ENCODE results near the gene ARHGDIB. TPM values are rescaled to one million over a fixed set of nuclear protein-coding genes. Genes with fewer than 3 reads are reported as not detected.

Gene ARHGDIB
- total RNA-seq, 1 donor from 2014 or later: 23.0 TPM

DNA sequence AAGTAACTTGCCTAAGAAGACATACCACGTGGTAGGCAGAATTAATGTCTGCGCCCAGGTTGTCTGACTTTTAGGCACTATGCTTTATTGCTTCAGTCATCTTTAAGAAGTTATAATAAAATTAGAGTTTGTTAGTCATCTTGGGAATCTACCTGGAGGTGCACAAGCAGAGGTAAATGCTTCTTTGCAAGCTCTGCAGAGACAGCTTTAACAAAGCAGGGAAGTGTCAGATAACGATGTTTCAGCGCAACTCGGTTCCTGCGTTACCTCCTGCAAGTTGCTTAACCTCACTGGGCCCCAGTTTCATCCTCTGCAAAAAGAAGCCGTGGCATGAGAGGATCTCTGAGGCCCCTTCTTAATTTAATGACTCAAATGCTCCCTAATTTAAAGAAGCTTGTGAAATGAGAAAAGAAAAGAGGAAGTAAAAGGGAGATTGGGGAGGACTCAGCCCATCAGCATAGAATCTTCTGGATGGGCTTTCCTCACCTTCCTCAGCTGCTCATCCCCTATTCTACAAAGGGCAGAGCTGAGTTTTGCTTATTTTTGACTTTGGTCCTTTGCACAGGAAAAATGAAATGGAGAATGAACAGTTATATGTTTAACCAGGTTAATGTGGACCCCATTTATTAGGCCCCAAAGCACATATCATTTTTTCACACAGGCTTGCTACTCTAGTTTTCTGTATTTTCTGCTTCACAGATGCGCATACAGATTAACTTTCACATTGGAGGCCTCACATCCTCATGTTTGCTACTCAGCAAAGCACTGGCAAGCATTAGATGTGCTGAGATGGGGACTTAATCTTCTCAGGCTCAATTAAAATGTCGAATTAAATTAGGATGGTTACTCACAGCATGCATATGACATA lies 5.1 kb downstream of the ARHGDIB start:
- DNase-seq: no peak

DNA sequence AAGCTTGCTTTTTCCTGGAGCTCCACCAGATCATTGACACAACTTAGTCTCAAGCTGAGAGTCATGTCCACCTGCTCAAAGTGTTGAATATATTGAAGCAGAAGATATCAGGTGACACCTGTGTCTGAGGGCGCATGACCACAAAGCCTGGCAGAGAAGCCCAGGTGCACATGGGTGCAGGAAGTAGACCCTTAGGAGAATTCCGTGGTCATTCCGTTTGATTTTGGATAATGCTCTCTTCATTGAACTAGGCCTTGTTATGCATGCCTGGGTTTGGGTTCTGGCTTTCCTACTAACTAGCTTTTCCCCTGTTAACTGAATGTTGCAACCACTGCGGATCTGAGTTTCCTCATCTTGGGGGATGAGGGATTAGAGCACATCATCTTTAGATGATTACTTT lies 7.1 kb downstream of the ARHGDIB start:
- no peak for DNase-seq

DNA sequence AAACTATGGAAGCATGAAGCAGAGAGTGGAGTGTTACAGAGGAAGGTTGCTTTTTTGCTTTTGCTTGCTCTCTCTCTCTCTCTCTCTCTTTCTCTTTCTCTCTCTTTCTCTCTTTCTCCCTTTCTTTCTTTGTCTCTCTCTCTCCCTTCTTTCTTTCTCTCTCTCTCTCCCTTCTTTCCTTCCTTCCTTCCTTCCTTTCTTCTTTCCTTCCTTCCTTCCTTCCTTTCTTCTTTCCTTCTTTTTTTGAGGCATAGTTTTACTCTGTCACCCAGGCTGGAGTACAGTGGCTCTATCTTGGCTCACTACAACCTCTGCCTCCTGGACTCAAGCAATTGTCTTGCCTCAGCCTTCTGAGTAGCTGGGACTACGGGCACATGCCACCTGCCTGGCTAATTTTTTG lies 7.6 kb downstream of the ARHGDIB start:
- no peak for DNase-seq

DNA sequence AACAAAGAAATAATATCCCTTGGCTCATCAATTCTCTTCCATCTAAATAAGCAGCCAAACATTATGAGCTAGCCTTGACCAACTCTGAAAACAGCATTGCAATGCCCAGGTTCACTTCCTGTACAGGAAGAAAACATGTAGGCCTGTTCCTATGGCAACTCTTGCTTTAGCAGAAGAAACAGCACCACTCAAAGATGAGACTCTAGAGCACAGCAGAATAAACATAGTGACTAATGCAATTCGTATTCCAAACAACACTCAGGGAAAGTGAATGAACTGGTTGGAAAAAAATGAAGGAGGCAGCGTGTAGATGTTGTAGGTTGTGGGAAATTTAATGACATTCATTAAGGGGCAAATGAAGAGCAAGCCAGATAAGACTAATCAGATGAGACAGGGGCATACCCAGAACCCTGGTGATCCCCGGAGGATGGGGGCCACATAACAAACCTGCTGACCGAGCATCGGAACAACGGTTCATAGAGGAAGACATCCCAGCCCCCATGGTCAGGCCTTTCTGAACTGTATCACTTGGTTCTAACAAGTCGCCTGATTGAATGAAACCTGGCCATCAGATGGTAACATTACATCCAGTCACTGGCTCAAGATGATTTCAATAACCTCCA lies 9.0 kb downstream of the ARHGDIB start:
- DNase-seq: peak; percentile 55

DNA sequence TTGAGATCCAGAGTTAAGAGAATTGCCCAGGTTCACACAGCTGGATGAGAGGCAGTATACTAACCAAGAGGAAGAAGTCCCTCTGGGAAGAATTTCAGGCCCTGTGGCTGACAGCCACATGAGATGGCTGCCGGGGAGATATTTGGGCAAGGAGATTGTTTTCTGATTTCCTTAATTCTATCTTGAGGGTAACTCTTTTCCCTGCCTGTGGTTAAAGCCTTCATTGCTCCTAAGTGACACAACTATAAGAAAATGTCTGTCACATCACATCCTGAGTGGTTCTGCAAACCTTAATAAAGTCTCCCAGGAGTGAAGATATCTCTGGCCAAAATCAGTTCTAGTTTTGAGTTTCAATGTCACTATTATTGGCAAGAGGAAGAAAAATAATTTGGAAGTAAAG lies 9.6 kb downstream of the ARHGDIB start:
- DNase-seq: no peak

GRCh38 chr12:14950982-14951746 lies 10.2 kb downstream of the ARHGDIB start:
- no peak for DNase-seq

DNA sequence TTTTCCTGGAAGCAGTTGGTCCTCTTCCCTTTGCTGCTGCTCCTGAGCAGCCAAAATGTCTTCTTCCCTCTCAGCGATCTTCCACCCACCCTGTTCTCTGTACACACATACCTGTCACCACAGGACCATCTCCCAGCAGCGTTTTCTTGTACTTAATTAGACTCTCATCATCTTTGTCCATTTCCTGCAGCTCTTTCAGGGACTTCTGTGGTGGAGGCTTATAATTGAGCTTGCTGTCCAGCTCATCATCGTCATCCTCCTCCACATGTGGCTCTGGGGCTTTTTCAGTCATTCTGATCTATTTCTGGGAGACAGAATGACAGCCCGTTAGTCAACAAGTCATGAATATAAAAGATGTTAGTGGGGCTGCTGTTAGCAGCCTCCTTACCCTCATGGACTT lies 11.0 kb downstream of the ARHGDIB start:
- DNase-seq: no peak

DNA sequence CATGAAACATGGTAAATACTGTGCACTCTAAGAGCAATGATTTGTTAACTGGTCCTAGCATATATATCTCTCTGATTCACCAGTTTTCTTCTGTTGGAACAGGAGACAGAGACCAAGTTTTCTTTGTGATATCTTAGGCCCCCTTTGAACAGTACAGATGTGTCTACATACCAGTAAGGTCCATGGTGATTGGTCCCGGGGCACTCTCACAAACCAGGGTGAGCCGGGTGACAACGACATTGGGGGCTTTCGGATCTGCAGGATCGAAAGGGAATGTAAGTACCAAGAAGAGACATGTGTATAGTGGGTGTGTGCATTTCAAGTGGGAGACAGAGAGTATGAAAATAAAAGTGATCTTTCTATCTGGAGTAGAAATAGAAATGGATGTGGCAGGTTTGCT lies 11.8 kb downstream of the ARHGDIB start:
- no peak for DNase-seq

DNA sequence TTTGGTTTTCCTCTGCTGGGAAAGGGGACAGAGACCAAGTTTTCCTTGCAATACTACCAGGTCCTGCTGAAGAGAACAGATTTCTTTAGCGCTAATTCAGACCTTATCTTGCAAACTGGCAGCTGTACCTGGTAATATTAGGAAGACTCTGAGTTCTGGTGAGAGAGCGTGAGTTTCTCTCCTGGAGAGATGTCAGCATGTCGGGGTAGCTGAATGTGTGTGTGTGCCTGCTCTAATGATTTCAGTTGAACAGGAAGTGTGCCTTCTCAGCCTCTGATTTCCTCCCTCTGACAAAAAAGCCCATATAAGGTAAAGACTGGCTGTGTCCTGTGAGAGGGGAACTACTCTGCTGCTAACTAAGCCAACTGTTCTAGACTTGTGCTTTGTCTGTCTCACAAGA lies 12.7 kb downstream of the ARHGDIB start:
- DNase-seq: peak; percentile 67

DNA sequence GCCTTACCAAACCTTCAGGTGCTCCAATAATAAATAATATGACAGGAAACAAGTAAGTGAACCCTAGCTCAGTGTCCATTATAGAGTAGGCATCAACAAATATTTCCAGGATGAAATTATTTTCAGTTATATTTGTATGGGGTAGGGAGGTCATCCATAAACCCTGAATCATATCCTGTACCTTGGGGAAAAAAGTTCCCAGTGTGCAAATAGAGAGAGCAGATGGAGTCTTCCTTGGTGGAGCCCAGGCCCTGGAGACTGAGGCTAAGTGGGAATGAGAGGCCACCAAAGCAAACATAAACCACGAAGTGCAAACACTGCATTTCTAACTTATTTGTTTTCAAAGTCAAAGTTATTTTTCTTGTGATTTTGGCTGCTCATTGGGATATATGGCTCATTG lies 14.5 kb downstream of the ARHGDIB start:
- DNase-seq: no peak

DNA sequence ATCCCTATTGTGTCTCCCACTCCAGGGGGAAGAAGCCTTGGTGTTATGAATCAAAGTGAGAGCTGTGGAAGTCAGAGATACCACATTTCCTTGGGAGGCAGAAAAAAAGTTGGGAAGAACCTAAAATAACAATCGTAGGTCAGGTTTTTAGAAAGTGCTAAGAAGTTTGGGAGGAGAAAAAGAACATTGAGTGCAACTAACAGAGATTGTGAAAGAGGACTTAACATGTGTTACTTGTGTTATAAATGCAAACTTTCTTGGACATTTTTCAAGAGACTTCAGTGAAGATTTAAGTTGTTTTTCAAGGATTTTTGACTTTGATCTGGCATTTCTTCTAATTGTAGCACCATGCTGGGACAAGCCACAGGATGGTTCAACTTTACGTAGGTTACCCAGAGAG lies 15.2 kb downstream of the ARHGDIB start:
- DNase-seq: no peak

DNA sequence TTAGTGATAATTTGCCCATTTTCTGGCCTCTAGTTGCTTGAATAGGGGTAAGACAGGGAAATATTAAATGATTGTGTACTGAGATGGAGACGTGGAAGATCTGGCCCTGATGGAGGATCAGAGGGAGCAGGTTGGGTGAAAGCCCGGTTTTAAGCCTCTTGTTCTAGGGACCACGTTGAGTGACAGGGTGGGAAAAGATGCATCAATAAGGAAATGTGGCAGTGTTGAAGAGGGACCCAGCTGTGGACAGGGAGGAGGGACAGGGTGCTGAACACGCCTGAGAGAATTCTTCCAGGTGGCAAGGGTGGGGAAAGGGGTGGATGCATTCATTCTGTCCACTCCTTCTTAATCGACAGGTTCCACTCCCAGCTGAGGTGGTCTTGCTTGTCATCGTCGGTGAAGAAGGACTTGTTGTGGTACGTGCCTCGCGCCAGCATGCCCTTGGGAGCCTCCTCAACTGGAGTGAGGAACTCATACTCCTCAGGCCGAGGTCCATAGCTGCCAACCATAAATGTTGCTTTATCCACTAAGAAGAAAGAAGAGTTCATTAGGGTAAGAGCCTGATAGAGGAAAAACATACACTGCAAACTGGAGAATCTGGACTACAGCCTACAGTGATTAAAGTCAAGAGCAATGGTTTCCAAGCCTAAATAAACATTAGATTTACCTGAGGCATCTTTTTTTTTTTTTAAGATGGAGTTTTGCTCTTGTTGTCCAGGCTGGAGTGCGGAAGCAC lies 19.0 kb downstream of the ARHGDIB start:
- no peak for DNase-seq

GRCh38 chr12:14941369-14941768 lies 20.0 kb downstream of the ARHGDIB start:
- DNase-seq: no peak

- no peak for DNase-seq
Measured at GRCh38 chr12:14938301-14938700, 23.1 kb downstream of the ARHGDIB start, which contains the start of gene ERP27. Gene ERP27 (minus strand): TSS chr12:14938537. CDS start chr12:14938508, 29 bp downstream.

DNA sequence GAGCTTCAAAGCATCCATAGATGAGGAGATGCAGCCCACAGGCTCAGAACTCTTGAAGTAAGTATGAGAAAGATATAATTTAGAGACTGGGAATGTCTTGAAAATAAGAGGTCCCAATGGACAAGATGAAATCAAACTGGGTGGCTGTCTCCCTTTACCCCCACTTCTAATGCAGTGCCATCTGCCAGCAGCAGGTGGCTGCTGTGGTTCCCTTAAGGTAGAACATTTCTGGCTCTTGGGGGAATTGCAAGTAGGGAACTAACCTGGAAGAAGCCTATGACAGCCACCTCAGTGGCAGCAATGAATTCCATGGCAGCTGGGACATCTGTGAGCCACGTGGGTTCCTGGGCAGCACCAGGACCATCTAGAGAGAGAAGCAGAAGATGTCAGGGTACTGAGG lies 23.7 kb downstream of the ARHGDIB start:
- DNase-seq: no peak

DNA sequence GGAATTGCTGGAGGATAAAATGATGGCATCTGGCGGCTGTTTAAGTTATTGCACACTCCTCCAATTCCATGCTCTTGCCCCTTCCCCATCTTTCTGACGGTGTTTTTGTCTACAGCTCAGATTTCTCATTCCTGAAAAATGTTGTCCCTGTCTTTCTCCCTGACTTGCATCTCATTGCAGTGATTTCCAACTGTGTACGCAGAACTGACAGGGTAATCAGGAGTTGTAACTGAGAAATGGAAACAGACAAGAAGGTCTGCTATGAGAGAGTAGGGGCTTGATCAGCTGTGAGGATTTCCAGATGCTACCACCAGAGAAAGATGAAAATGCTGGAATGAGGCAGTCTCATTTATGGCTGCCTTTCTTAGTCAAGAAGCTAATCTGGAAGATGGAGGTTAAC lies 24.4 kb downstream of the ARHGDIB start:
- no peak for DNase-seq

DNA sequence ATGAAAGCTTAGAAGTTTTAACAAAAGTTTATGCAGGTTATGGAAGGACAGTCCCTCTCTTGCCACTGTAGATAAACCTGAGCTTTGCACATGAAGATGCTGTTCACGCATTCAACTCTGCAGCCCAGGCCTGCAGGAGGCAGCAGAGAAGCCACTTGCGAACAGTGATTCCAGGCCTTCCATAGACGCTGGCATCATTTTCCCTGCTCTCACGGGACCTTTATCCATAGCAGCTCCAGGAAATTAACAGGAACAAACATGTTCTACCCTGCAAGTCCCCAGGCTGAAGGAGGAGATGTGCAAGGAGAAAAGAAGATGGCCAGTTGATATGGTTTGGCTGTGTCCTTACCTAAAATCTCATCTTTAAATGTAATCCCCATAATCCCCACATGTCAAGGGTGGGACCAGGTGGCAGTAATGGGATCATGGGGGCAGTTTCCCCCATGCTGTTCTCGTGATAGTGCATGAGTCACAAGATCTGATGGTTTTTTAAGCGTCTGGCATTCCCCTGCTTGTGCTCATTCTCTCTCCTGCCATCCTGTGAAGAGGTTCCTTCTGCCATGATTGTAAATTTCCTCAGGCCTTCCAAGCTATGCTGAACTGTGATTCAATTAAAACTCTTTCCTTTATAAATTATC lies 25.1 kb downstream of the ARHGDIB start:
- no peak for DNase-seq

GRCh38 chr12:14935031-14935430 lies 26.4 kb downstream of the ARHGDIB start:
- DNase-seq: no peak

GRCh38 chr12:14934511-14934910 lies 26.9 kb downstream of the ARHGDIB start:
- no peak for DNase-seq

GRCh38 chr12:14931791-14932560 lies 29.4 kb downstream of the ARHGDIB start:
- DNase-seq: no peak

- no peak for DNase-seq
Measured at GRCh38 chr12:14931359-14931758, 30.0 kb downstream of the ARHGDIB start.
